C4-2B (cell line): ENCODE measurements around the gene CIRBP.

Experiments used
- CTCF ChIP-seq: fragments of 450-650 bp; conservative IDR thresholded peaks from 2 replicates; pipeline ENCODE4 v1.5.1; 2017; ENCODE audit warnings: mild to moderate bottlenecking
- ZFX ChIP-seq: fragments of 450-650 bp; IDR thresholded peaks from 2 replicates; pipeline ENCODE4 v1.6.1; 2017

- TF ChIP-seq CTCF (no peak), ZFX (no peak)
Measured at GRCh38 chr19:1229924-1230782, 39.0 kb upstream of the CIRBP start.
